Hepatocyte (in vitro differentiated cells): ENCODE measurements around the gene GLRA3. TPM values are rescaled to one million over a fixed set of nuclear protein-coding genes. Genes with fewer than 3 reads are reported as not detected.

Source experiments
- DNase-seq: peaks from one replicate; pipeline ENCODE4 v3.0.0-alpha.2; 2016; ENCODE audit warnings: low spot score
- H2AFZ ChIP-seq: fragments of 200-600 bp; sonication (generic); 2 replicates; pipeline ENCODE4 v1.6.0; 2016; ENCODE audit warnings: antibody characterized with exemption, mild to moderate bottlenecking
- H3K27ac ChIP-seq: fragments of 200-600 bp; sonication (generic); 2 replicates; pipeline ENCODE4 v1.5.1; 2016; ENCODE audit warnings: mild to moderate bottlenecking
- H3K27me3 ChIP-seq: fragments of 200-600 bp; sonication (generic); 2 replicates; pipeline ENCODE4 v1.6.1; 2016
- H3K36me3 ChIP-seq: fragments of 200-600 bp; sonication (generic); replicated peaks from 2 replicates; pipeline ENCODE4 v1.5.1; 2016; ENCODE audit warnings: low read depth; ENCODE audit not compliant: insufficient read depth
- H3K4me1 ChIP-seq: fragments of 200-600 bp; sonication (generic); 2 replicates; pipeline ENCODE4 v1.5.1; 2016; ENCODE audit warnings: mild to moderate bottlenecking, moderate library complexity; ENCODE audit not compliant: insufficient read depth
- H3K4me2 ChIP-seq: fragments of 200-600 bp; sonication (generic); 2 replicates; pipeline ENCODE4 v1.6.0; 2016
- H3K4me3 ChIP-seq: fragments of 200-600 bp; sonication (generic); 2 replicates; pipeline ENCODE4 v1.5.1; 2016; ENCODE audit warnings: mild to moderate bottlenecking
- H3K79me2 ChIP-seq: fragments of 200-600 bp; sonication (generic); 2 replicates; pipeline ENCODE4 v1.6.0; 2017; ENCODE audit warnings: mild to moderate bottlenecking
- H3K9me2 ChIP-seq: fragments of 200-600 bp; sonication (generic); replicated peaks from 2 replicates; pipeline ENCODE4 v1.6.0; 2017; ENCODE audit warnings: mild to moderate bottlenecking; ENCODE audit not compliant: insufficient read depth
- H3K9me3 ChIP-seq: fragments of 200-600 bp; sonication (generic); 2 replicates; pipeline ENCODE4 v1.5.1; 2016; ENCODE audit warnings: low read depth, mild to moderate bottlenecking
- H4K20me1 ChIP-seq: fragments of 200-600 bp; sonication (generic); 2 replicates; pipeline ENCODE4 v1.6.0; 2016; ENCODE audit warnings: mild to moderate bottlenecking; ENCODE audit not compliant: insufficient read depth, poor library complexity, severe bottlenecking
- CTCF ChIP-seq: fragments of 200-600 bp; sonication (generic); IDR thresholded peaks from 2 replicates; pipeline ENCODE4 v1.5.1; 2016; ENCODE audit warnings: antibody characterized with exemption, mild to moderate bottlenecking; ENCODE audit not compliant: poor library complexity
- EZH2 ChIP-seq: fragments of 200-600 bp; sonication (generic); IDR thresholded peaks from 2 replicates; pipeline ENCODE4 v1.6.1; 2016; ENCODE audit warnings: antibody characterized with exemption, mild to moderate bottlenecking, borderline replicate concordance
- EZH2phosphoT487 ChIP-seq: fragments of 200-600 bp; sonication (generic); IDR thresholded peaks from one replicate; pipeline ENCODE4 v1.6.1; 2018; ENCODE audit warnings: antibody characterized with exemption, mild to moderate bottlenecking, low read depth, moderate library complexity; ENCODE audit not compliant: unreplicated experiment, severe bottlenecking
- WGBS: methylation state at CpG from one replicate; pipeline ENCODE4 v1.1.6; 2016; ENCODE audit warnings: low lambda C conversion rate; ENCODE audit errors: missing lambda C conversion rate; 5-methylcytosine and 5-hydroxymethylcytosine counted together
- polyA plus RNA-seq: library from polyadenylated mRNA; unstranded; fragments of >200 nt; fragmentation: Nextera tagmentation; extraction: Ambion mirVana; gene quantifications from 2 replicates; pipeline ENCODE4 v1.2.1, GENCODE V29; 2016
- total RNA-seq: library from RNA; depleted of rRNA; stranded (reverse); fragments of >200 nt; gene quantifications from 2 replicates; pipeline ENCODE4 v1.2.3, GENCODE V29; 2014

The GLRA3 gene
- total and polyA plus RNA-seq, 2 experiments from 2014 or later: 0.10 TPM; not detected in 1

GRCh38 chr4:174810834-174811233 is 18.2 kb downstream of the GLRA3 start:
- no peaks in the 10 kb centered on the region for H3K4me1 ChIP-seq
- no peaks in the 10 kb centered on the region for H3K27me3 ChIP-seq
- no peaks in the 10 kb centered on the region for H3K79me2 ChIP-seq
- H4K20me1 ChIP-seq: no peaks in the 10 kb centered on the region
- TF ChIP-seq EZH2phosphoT487: no peak
- no peak for TF ChIP-seq CTCF
- TF ChIP-seq EZH2: no peak
- no peak overlapping the region for H2AFZ ChIP-seq
- no peaks in the 10 kb centered on the region for H3K36me3 ChIP-seq
- no peaks in the 10 kb centered on the region for H3K9me2 ChIP-seq
- no peak overlapping the region for H3K4me2 ChIP-seq
- no peak for DNase-seq
- H3K27ac ChIP-seq: no peak overlapping the region
- no peaks in the 10 kb centered on the region for H3K9me3 ChIP-seq
- no peak overlapping the region for H3K4me3 ChIP-seq
- WGBS: 68% methylated on average over 2 of the region's 2 CpGs

- DNase-seq: no peak
- 82% methylated on average over 5 of the region's 5 CpGs for WGBS
- Histone ChIP-seq H3K4me2 (no peak overlapping the region), H3K9me2 (no peaks in the 10 kb centered on the region), H2AFZ (no peak overlapping the region), H3K9me3 (no peaks in the 10 kb centered on the region), H3K27me3 (no peaks in the 10 kb centered on the region), H3K4me3 (no peak overlapping the region), H3K36me3 (no peaks in the 10 kb centered on the region), H3K4me1 (no peaks in the 10 kb centered on the region), H4K20me1 (no peaks in the 10 kb centered on the region), H3K27ac (no peak overlapping the region), H3K79me2 (no peaks in the 10 kb centered on the region)
- no peak for TF ChIP-seq EZH2phosphoT487
- TF ChIP-seq EZH2: no peak
- no peak for TF ChIP-seq CTCF
Measured at GRCh38 chr4:174808836-174809235, 20.2 kb downstream of the GLRA3 start.

GRCh38 chr4:174808119-174808518 is 20.9 kb downstream of the GLRA3 start:
- Histone ChIP-seq H3K4me1 (no peaks in the 10 kb centered on the region), H3K79me2 (no peaks in the 10 kb centered on the region), H3K27ac (no peak overlapping the region), H4K20me1 (no peaks in the 10 kb centered on the region), H3K36me3 (no peaks in the 10 kb centered on the region), H3K9me2 (no peaks in the 10 kb centered on the region), H3K4me2 (no peak overlapping the region), H3K27me3 (no peaks in the 10 kb centered on the region), H2AFZ (no peak overlapping the region), H3K4me3 (no peak overlapping the region), H3K9me3 (no peaks in the 10 kb centered on the region)
- 90% methylated on average over 2 of the region's 2 CpGs for WGBS
- no peak for DNase-seq
- TF ChIP-seq CTCF: no peak
- TF ChIP-seq EZH2: no peak
- no peak for TF ChIP-seq EZH2phosphoT487

- TF ChIP-seq EZH2 (no peak), EZH2phosphoT487 (no peak), CTCF (no peak)
- Histone ChIP-seq H3K9me3 (no peaks in the 10 kb centered on the region), H3K27me3 (no peaks in the 10 kb centered on the region), H3K9me2 (no peaks in the 10 kb centered on the region), H3K4me1 (no peaks in the 10 kb centered on the region), H3K27ac (no peak overlapping the region), H4K20me1 (no peaks in the 10 kb centered on the region), H3K4me2 (no peak overlapping the region), H3K4me3 (no peak overlapping the region), H3K36me3 (no peaks in the 10 kb centered on the region), H3K79me2 (no peaks in the 10 kb centered on the region), H2AFZ (no peak overlapping the region)
- whole genome bisulfite sequencing: 97% methylated on average over 1 of the region's 1 CpG
- no peak for DNase-seq
Measured at GRCh38 chr4:174805746-174806145, 23.3 kb downstream of the GLRA3 start.
